Astrocyte of the spinal cord (primary cell): Measurements from ENCODE around the gene ALOX12B.

ENCODE experiments used
- DNase-seq: peaks from one replicate; pipeline ENCODE4 v3.0.0; 2011; ENCODE audit warnings: low read depth, low spot score
- H3K4me3 ChIP-seq: 2 replicates; pipeline ENCODE4 v1.5.1; 2011; ENCODE audit warnings: low read depth, mild to moderate bottlenecking, low read length, moderate library complexity
- in situ Hi-C: cut with HindIII; loops from 2 replicates; pipeline ENCODE4 v1.10.0; 2017; ENCODE audit warnings: low sequenced_read_pairs
- TF ChIP-seq, protein P1 (sequence below): IDR thresholded peaks from 2 replicates; pipeline ENCODE4 v1.5.1; 2012; ENCODE audit warnings: low read depth, mild to moderate bottlenecking, low read length, inconsistent platforms

ALOX12B gene

DNA sequence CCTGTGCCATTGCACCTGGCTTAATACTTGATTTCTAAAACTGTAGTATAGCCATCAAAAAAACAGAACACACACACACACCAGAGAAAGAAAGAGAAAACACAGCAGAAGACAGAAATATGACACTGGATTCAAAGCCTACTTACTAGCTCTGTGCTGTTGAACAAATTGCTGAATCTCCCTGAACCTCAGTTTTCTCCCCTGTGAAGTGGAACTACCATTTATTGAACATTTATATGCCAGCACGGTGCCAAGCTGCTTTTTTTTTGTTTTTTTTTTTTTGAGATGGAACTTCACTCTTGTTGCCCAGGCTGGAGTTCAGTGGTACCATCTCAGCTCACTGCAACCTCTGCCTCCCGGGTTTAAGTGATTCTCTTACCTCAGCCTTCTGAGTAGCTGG is 13.2 kb upstream of the ALOX12B start:
- in situ Hi-C loops, result no loop called here
- TF ChIP-seq, protein P1, sequence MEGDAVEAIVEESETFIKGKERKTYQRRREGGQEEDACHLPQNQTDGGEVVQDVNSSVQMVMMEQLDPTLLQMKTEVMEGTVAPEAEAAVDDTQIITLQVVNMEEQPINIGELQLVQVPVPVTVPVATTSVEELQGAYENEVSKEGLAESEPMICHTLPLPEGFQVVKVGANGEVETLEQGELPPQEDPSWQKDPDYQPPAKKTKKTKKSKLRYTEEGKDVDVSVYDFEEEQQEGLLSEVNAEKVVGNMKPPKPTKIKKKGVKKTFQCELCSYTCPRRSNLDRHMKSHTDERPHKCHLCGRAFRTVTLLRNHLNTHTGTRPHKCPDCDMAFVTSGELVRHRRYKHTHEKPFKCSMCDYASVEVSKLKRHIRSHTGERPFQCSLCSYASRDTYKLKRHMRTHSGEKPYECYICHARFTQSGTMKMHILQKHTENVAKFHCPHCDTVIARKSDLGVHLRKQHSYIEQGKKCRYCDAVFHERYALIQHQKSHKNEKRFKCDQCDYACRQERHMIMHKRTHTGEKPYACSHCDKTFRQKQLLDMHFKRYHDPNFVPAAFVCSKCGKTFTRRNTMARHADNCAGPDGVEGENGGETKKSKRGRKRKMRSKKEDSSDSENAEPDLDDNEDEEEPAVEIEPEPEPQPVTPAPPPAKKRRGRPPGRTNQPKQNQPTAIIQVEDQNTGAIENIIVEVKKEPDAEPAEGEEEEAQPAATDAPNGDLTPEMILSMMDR, result no peak

DNA sequence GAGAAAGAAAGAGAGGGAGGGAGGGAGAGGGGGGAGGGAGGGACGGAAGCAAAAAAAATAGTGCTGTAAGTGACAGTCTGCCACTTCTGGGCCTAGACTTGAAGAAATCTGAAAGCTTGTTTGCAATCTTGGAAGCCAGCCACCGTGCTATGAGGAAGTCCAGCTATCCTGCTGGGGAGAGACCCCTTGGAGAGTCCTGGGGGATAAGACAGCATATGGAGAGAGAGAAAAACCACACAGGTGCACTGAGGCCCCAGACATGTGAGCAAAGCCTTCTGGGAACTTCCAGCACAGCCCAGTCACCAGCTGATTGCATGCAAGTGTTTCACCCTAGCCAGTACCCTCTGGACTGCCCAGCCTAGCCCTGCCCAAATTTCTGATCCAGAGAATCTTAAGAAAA is 12.6 kb upstream of the ALOX12B start:
- TF ChIP-seq, protein P1, result no peak
- H3K4me3 ChIP-seq, result no peak overlapping the region
- DNase-seq, result no peak
- in situ Hi-C loops, result no loop called here

More for the DNA sequence above, 13.2 kb upstream of the ALOX12B start:
- no peak overlapping the region for H3K4me3 ChIP-seq
- no peak for DNase-seq

DNA sequence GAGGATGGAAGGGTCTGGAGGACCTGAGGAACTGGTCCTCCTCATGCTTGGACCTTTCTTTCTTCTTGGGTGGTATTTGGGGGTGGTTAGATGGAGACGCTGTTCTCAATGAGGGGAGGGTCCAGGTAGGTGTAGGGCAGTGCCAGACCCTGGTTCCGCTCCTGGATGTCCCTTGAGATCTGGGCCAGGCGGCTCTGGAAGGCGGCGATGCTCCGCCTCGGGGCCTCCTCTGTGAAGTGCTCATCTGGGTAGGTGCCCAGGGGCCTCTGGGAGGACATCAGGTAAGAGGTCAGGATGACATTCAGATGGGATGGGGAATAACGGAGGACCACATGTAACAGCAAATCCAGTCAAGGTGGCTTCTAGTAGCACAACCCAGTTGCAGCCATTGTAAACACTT is 9.0 kb upstream of the ALOX12B start:
- DNase-seq, result no peak
- TF ChIP-seq, protein P1, result no peak
- in situ Hi-C loops, result no loop called here

DNA sequence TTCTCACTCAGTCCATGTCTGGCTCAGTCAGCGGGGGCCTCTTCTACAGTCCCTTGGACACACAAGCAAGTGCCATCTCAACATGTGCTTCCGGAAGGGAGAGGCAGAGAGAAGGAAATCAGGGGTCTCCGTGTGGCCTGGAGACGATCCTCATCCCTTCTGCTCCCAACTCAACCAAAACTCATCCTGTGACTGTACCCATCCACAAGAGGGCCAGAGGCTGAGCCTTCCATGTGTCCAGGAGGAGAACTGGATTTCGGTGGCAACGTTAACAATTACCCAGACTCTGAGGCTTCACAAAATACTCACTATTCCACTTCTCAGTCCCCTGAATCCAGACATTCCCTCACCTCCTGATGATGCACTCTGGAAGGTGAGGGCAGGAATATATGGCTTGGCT is 7.8 kb upstream of the ALOX12B start:
- TF ChIP-seq, protein P1, result no peak
- H3K4me3 ChIP-seq, result no peak overlapping the region
- DNase-seq, result no peak
- in situ Hi-C loops, result no loop called here

More for the DNA sequence above, 9.0 kb upstream of the ALOX12B start:
- no peak overlapping the region for H3K4me3 ChIP-seq

DNA sequence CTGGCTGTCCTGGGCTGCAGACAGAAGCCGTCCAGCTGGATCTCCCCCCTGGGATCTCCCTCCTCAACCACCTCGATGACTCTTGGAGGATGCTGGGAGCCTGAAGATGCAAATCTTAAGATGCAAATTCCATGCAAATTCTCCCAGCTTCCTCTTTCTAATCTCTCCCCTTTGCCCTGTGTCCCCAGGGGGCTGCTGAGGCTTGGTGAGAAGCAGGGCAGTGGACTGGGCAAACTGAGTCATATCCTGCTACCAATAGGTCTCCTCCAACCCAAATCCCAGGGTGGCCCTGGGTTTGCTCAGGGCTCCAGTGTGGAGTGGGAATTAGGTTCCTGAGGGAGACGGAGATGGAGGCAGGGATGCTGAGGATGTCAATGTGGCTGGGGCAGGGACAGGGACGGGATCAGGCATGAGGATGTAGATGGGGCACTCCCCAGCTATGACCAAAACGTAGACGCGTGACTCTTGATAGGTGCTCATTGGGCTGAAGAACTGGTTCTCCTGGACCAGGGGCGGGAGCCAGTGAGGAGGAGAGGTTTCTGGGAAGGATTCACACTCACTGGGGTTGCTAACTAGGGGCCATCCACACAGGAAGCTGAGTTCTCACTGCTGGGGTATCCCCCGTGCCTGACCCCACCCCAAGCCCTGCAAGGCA is 3.6 kb upstream of the ALOX12B start:
- in situ Hi-C loops, result no loop called here
- TF ChIP-seq, protein P1, result no peak
- H3K4me3 ChIP-seq, result no peak overlapping the region
- no peak for DNase-seq

DNA sequence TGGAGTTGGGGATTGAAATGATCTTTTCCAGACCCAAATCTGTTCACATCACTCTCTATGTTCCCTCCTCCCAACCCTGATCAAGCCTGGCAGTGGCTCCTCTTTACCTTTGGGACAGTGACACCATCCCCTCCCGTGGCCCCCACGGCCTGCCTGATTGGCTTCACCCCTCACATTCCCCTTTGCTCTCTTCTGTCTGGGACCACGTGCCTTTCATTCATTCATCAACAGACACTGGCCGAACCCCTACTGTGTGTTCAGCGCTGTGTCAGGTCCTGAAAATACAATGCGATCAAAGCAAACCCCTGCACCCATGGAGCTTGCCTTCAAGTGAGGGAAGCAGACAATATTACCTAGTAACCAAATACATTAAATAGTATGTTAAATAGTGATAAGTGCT is 2.2 kb upstream of the ALOX12B start:
- in situ Hi-C loops, result no loop called here
- DNase-seq, result no peak
- TF ChIP-seq, protein P1, result no peak
- no peak overlapping the region for H3K4me3 ChIP-seq

DNA sequence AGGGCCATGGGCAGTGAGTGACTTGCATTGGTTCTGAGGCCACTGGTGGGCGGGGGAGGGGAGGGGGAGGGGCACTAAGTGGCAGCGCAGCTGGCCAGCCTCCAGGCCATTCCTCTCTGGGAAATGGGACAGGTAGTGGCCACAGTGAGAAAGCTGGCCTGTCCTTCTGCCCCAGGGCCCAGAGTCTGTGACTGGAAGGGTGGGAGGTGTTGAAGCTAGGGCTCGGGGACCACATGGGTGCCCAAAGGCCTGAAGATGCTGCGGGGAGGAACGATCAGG is 375 bp upstream of the ALOX12B start:
- no peak for DNase-seq
- H3K4me3 ChIP-seq, result no peak overlapping the region
- in situ Hi-C loops, result no loop called here
- TF ChIP-seq, protein P1, result no peak
